GM12873 (cell line): ENCODE results near the gene STARD5.

Experiments used
- CTCF ChIP-seq: IDR thresholded peaks from 2 replicates; pipeline ENCODE4 v1.5.1; 2012; ENCODE audit warnings: low read depth, mild to moderate bottlenecking, moderate library complexity, low read length, control low read depth; ENCODE audit not compliant: insufficient read depth; ENCODE audit errors: missing control alignments

Gene STARD5

GRCh38 chr15:81310480-81310879, 13.5 kb downstream of the STARD5 start:
- no peak for TF ChIP-seq CTCF

GRCh38 chr15:81309647-81310450, 14.1 kb downstream of the STARD5 start:
- no peak for TF ChIP-seq CTCF

- no peak for TF ChIP-seq CTCF
Measured at GRCh38 chr15:81308260-81308659, 15.7 kb downstream of the STARD5 start.

GRCh38 chr15:81304226-81304625, 19.7 kb downstream of the STARD5 start:
- no peak for TF ChIP-seq CTCF

- TF ChIP-seq CTCF = no peak
Measured at GRCh38 chr15:81303244-81304225, 20.4 kb downstream of the STARD5 start.

- TF ChIP-seq CTCF = no peak
Measured at GRCh38 chr15:81302701-81303109, 21.2 kb downstream of the STARD5 start.

GRCh38 chr15:81301815-81302399, 22.0 kb downstream of the STARD5 start:
- TF ChIP-seq CTCF = no peak
